ENCODE measurements around the gene SLC25A20.
"Not testable (repeated sequence)": the region's sequence is repeated elsewhere in the genome, so short reads cannot be mapped to it uniquely, and the experiment has no call there.

SLC25A20 gene

DNA sequence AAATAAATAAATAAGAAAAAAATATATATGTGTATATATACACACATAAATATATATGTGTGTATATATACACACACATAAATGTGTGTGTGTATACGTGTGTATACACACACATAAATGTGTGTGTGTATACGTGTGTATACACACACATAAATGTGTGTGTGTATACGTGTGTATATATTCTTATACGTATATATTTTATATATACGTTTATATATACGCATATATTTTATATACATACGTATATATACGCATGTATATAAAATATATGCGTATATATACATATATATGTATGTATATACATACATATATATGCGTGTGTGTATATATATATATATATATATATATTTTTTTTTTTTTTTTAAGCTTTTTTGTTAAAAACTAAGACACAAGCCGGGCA, 69.2 kb downstream of the SLC25A20 start:
- H3K36me3 ChIP-seq (ENCODE audit: control insufficient read depth, insufficient read depth, low read length); H3K9ac ChIP-seq (ENCODE audit: low read length); H3K4me3 ChIP-seq (ENCODE audit: low read length); H3K9me3 ChIP-seq (ENCODE audit: control insufficient read depth, low read length); H3K27me3 ChIP-seq (ENCODE audit: control insufficient read depth, insufficient read depth, low read length); H3K4me1 ChIP-seq (ENCODE audit: control insufficient read depth, insufficient read depth, low read length): not testable (repeated sequence)

DNA sequence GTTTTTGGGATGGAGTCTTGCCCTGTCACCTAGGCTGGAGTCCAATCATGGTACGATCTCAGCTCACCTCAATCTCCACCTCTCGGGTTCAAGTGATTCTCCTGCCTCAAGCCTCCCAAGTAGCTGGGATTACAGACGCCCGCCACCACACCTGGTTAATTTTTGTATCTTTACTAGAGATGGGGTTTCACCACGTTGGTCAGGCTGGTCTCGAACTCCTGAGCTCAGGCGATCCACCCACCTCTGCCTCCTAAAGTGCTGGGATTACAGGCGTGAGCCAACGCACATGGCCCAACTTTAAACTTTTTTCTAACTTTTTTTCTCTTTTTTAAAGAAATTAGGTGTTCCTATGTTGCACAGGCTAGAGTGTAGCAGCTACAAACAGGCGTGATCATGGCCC, 70.8 kb downstream of the SLC25A20 start:
- not testable (repeated sequence) for H3K9me3 ChIP-seq (ENCODE audit: control insufficient read depth, low read length); H3K27me3 ChIP-seq (ENCODE audit: control insufficient read depth, insufficient read depth, low read length); H3K4me3 ChIP-seq (ENCODE audit: low read length); H3K36me3 ChIP-seq (ENCODE audit: control insufficient read depth, insufficient read depth, low read length); H3K4me1 ChIP-seq (ENCODE audit: control insufficient read depth, insufficient read depth, low read length); H3K9ac ChIP-seq (ENCODE audit: low read length)

DNA sequence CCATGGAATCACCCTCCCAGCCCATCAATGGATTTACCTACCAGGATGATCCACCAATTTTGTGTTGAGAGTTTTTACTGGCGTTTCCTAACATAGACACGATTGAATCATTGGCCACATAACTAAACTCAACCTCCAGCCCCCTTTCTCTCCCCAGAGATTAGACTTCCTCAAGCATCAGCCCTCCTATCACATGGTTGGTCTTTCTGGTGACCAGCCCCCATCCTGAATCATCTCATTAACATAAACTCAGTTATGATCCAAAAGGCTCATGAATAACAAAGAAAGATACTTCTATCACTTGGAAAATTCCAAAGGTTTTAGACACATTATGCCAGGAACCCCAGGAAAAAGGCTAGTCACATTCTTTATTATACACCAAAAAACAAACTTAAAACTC, 72.2 kb downstream of the SLC25A20 start:
- no peaks in the 10 kb centered on the region for H3K9me3 ChIP-seq (ENCODE audit: control insufficient read depth, low read length)
- H3K27me3 ChIP-seq (ENCODE audit: control insufficient read depth, insufficient read depth, low read length): no peaks in the 10 kb centered on the region
- H3K9ac ChIP-seq (ENCODE audit: low read length): no peak overlapping the region
- H3K4me1 ChIP-seq (ENCODE audit: control insufficient read depth, insufficient read depth, low read length): no peaks in the 10 kb centered on the region
- no peaks in the 10 kb centered on the region for H3K36me3 ChIP-seq (ENCODE audit: control insufficient read depth, insufficient read depth, low read length)
- H3K4me3 ChIP-seq (ENCODE audit: low read length): no peak overlapping the region

DNA sequence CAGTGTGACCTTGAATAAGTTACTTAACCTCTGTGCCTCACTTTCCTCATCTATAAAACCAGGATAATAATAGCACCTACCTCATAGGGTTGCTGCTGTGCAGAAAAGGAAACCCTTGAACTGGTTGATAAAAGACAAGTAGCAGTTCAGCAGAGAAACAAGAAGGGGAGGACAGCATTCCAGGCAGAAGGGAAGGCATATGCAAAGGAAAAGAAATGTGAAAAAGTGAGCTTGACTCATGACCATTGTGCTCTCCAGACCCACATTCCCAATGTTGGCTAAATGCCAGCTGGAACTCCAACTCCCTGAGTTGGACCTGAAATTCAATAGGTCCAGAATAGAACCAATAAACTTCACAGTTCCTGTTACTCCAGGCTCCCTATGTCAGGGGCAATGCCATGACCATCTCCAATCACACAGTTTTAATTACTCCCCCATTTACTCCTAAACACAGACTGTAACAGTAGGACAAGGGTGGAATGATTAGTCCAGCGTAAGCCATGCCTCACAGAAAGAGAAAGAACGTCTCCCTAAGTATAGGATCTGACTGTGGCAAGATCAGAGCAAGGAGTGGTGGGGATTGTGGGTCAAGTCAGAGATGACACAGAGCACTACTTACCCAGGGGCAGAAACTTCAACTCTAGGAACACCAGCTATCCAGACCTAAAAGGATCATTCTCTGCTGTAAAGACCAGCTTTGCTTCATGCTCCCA, 77.9 kb downstream of the SLC25A20 start:
- Histone ChIP-seq H3K36me3 (ENCODE audit: control insufficient read depth, insufficient read depth, low read length) (no peaks in the 10 kb centered on the region), H3K9ac (ENCODE audit: low read length) (no peak overlapping the region), H3K27me3 (ENCODE audit: control insufficient read depth, insufficient read depth, low read length) (no peaks in the 10 kb centered on the region), H3K9me3 (ENCODE audit: control insufficient read depth, low read length) (no peaks in the 10 kb centered on the region), H3K4me3 (ENCODE audit: low read length) (no peak overlapping the region), H3K4me1 (ENCODE audit: control insufficient read depth, insufficient read depth, low read length) (no peaks in the 10 kb centered on the region)

DNA sequence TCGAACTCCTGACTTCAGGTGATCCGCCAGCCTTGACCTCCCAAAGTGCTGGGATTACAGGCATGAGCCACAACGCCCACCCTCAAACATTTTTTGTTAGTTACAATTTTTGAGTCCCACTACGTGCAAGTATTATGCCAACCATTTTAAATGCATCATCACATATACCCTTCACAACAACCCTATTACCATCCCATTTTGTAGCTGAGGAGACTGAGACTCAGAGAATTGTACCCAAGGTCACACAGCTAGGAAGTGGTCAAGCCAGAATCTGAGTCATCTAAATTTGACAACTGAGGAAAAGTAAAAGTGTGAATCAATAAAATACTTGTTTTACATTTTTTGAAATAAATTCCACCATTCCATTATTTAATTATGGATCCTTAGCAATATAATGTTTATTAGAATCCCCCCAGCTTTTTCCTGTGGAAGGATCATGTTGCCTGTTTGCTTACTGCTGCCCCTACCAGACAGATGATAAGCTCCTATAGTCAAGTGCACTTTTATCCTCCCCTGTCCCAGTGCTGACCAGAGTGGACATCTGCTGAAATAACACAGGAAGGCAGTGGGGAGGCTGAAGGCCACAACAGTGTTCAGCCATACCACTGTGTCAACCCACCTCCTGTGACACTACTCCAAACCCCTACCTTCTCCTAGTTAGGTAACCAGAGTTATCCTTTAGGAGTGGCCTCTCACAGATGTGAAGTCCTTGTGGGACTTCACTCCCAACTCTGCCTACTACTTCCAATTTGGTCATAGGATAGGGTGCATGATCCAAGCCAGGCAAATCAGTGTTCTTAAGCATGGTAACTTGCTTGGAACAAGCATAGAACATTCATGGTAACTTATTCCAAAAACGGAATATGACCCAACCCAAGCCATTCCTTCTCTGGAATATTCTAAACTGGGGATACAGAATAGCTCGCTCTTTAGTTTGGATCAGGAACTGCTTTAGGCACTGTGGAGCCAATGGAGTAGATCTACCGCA, 79.2 kb downstream of the SLC25A20 start:
- Histone ChIP-seq H3K36me3 (ENCODE audit: control insufficient read depth, insufficient read depth, low read length) (no peaks in the 10 kb centered on the region), H3K9me3 (ENCODE audit: control insufficient read depth, low read length) (no peaks in the 10 kb centered on the region), H3K9ac (ENCODE audit: low read length) (no peak overlapping the region), H3K4me3 (ENCODE audit: low read length) (no peak overlapping the region), H3K27me3 (ENCODE audit: control insufficient read depth, insufficient read depth, low read length) (no peaks in the 10 kb centered on the region), H3K4me1 (ENCODE audit: control insufficient read depth, insufficient read depth, low read length) (no peaks in the 10 kb centered on the region)

DNA sequence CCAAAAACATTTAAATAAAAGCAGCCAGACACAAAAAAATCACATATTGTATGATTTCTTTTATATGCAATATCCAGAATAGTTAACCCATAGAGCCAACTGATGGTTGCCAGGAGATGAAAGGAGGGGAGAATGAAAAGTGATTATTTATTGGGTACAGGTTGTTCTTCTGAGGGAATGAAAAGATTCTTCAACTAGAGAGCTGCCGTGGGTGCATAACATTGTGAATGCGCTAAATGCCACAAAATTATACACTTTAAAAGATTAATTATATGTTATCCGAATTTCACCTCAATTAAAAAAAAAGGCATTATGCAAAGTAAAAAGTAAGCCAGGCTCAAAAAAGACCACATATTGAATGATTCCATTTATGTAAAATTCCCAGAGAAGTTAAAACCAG, 87.2 kb downstream of the SLC25A20 start:
- Histone ChIP-seq H3K36me3 (ENCODE audit: control insufficient read depth, insufficient read depth, low read length) (no peaks in the 10 kb centered on the region), H3K4me1 (ENCODE audit: control insufficient read depth, insufficient read depth, low read length) (no peaks in the 10 kb centered on the region), H3K27me3 (ENCODE audit: control insufficient read depth, insufficient read depth, low read length) (no peaks in the 10 kb centered on the region), H3K9me3 (ENCODE audit: control insufficient read depth, low read length) (no peaks in the 10 kb centered on the region), H3K4me3 (ENCODE audit: low read length) (no peak overlapping the region), H3K9ac (ENCODE audit: low read length) (no peak overlapping the region)
